ENCODE measurements around the gene MTCH1. TPM values are rescaled to one million over a fixed set of nuclear protein-coding genes. Genes with fewer than 3 reads are reported as not detected.
"Not testable (repeated sequence)": the region's sequence is repeated elsewhere in the genome, so short reads cannot be mapped to it uniquely, and the experiment has no call there.

The MTCH1 gene
- total RNA-seq, 1 donor from 2014 or later, result 206 TPM

GRCh38 chr6:36997811-36998722 is 12.1 kb upstream of the MTCH1 start:
- DNase-seq (ENCODE audit: low spot score), result peak; percentile 60

GRCh38 chr6:36990401-36990800 is 4.4 kb upstream of the MTCH1 start:
- not testable (repeated sequence) for DNase-seq (ENCODE audit: low spot score)

GRCh38 chr6:36989264-36989663 is 3.3 kb upstream of the MTCH1 start:
- no peak for DNase-seq (ENCODE audit: low spot score)

GRCh38 chr6:36986704-36987047 is 680 bp upstream of the MTCH1 start:
- no peak for DNase-seq (ENCODE audit: low spot score)

GRCh38 chr6:36985417-36985807 is 584 bp downstream of the MTCH1 start:
- DNase-seq (ENCODE audit: low spot score), result no peak

- DNase-seq (ENCODE audit: low spot score), result peak; percentile 46
These were observed 1.2 kb downstream of the MTCH1 start for GRCh38 chr6:36984581-36985416.

GRCh38 chr6:36983538-36983937 is 2.5 kb downstream of the MTCH1 start:
- no peak for DNase-seq (ENCODE audit: low spot score)

GRCh38 chr6:36980876-36981619 is 4.9 kb downstream of the MTCH1 start:
- no peak for DNase-seq (ENCODE audit: low spot score)

GRCh38 chr6:36980129-36980528 is 5.9 kb downstream of the MTCH1 start:
- no peak for DNase-seq (ENCODE audit: low spot score)

- DNase-seq (ENCODE audit: low spot score), result peak; percentile 54
These were observed 6.7 kb downstream of the MTCH1 start for GRCh38 chr6:36979347-36979742.

- no peak for DNase-seq (ENCODE audit: low spot score)
These were observed 7.3 kb downstream of the MTCH1 start for GRCh38 chr6:36978421-36979346.

GRCh38 chr6:36977470-36977941 is 8.5 kb downstream of the MTCH1 start:
- no peak for DNase-seq (ENCODE audit: low spot score)

- DNase-seq (ENCODE audit: low spot score), result no peak
These were observed 9.1 kb downstream of the MTCH1 start for GRCh38 chr6:36976931-36977330.

- DNase-seq (ENCODE audit: low spot score), result no peak
These were observed 9.5 kb downstream of the MTCH1 start for GRCh38 chr6:36976509-36976908.

GRCh38 chr6:36976007-36976264 is 10.1 kb downstream of the MTCH1 start:
- no peak for DNase-seq (ENCODE audit: low spot score)

- DNase-seq (ENCODE audit: low spot score), result no peak
These were observed 10.6 kb downstream of the MTCH1 start for GRCh38 chr6:36975231-36976006.

GRCh38 chr6:36973647-36974046 is 12.3 kb downstream of the MTCH1 start:
- DNase-seq (ENCODE audit: low spot score), result no peak

GRCh38 chr6:36973190-36973589 is 12.8 kb downstream of the MTCH1 start:
- DNase-seq (ENCODE audit: low spot score), result no peak

GRCh38 chr6:36971921-36972673 is 13.9 kb downstream of the MTCH1 start:
- no peak for DNase-seq (ENCODE audit: low spot score)
